Stimulated activated CD4-positive, alpha-beta T cell treated with anti-CD3 and anti-CD28 coated beads, Interleukin-4, amount 100 ng/mL, for 24 hours (primary cell): ENCODE results near the gene GCN1.

Source experiments
- DNase-seq: peaks from one replicate; pipeline ENCODE4 v3.0.0-alpha.2; 2020

Gene GCN1

DNA sequence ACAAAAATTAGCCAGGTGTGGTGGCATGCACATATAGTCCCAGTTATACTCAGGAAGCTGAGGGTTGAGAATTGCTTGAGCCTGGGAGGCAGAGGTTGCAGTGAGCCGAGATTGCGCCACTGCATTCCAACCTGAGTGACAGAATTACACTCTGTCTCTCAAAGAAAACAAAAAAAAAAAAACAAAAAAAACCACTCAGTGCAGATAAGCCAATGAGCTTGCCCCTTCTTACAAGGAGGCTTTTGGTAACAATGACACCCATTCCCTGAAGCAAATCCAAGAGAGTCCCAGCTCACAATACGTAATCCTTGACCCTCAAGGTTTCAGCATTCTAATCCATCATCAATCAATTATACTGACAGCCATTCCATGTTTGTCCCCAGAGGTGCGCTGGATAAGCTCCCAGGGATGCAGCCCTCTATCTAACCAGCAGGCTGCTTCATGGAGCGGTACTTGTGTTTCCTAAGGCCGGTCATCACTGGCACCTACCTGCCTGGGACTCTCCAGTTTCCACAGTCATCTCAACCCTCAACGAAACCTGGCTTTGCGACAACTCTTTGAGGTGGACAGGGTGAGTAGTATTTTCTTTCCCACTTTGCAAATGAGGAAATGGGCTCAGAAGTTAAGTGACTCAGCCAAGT is 12.4 kb downstream of the GCN1 start:
- no peak for DNase-seq

DNA sequence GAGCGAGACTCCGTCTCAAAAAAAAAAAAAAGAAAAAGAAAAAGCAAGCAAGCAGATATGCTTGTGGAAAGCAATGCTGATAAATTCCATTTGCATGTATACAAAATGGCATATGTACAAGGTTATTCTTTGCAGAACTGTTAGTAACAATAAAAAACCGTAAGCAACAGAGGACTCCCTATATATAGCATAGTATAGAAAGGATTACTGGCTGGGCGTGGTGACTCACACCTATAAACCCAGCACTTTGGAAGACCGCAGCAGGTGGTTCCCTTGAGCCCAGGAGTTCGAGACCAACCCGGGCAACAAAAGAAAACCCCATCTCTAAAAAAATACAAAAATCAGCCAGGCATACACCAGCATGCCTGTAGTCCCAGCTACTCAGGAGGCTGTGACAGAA is 13.5 kb downstream of the GCN1 start:
- DNase-seq, result no peak

DNA sequence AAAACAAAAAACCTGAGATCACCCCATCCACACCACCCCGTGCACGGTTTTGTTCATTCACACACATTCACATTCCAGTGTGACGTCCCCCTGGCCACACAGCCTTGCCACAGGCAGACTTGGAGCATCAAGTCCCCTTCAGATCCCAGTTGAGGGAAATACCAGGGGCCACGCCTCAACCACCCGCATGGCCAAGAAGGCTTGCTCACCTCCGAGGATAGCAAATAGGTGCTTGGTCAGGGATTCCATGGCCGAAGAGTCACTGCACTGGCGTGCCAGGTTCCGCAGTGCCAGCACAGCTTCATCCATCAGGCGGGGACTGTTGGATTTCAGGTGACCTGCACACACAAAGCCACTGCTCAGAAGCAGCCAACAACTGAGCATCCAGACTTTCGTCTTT is 19.0 kb downstream of the GCN1 start:
- DNase-seq, result no peak

DNA sequence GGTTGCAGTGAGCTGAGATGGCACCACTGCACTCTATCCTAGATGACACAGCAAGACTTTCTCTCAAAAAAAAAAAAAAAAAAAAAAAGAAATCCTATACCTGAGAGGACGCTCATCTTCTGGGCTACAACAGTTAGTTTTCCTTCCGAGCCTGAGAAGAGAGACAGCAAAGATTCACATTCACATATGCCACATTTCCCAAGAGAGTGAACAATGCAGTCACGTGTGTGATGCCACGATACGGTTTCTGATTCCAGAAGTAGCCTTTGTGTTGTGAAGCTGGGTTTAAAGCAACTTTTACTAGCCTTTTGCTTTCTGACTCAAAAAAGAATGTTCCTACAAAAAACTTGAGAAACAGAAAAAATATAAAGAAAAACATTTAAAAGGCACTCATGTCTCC is 19.5 kb downstream of the GCN1 start:
- no peak for DNase-seq

DNA sequence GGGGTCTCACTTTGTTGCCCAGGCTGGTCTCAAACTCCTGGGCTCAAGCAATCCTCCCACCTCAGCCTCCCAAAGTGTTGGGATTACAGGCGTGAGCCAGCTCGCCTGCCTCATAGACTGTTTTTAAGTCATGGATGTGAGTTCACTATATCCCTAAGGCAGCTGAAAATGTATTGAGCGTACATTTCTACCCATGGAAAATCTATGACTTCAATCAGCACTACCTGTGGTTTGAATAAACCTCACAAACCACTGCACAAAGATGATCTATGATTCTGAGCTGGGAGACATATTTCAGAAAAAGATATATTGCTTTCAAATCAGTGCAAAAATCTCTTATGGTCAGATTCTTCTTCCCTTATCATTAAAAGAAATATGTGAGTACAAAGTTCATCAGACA is 22.5 kb downstream of the GCN1 start:
- no peak for DNase-seq

DNA sequence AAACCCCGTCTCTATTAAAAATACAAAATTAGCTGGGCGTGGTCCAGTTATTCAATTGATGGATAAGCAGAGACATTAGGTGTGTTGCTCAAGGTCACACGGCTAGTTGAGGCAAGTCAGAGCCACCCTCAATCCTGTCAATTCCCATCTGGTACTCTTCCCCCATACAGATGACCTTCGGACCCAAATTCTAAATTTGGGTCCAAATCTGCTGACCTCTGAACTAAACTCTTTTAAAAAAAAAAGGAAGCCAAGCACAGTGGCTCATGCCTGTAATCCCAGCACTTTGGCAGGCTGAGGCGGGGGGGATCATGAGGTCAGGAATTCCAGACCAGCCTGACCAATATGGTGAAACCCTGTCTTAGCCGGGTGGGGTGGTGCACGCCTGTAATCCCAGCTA is 23.9 kb downstream of the GCN1 start:
- DNase-seq, result no peak

DNA sequence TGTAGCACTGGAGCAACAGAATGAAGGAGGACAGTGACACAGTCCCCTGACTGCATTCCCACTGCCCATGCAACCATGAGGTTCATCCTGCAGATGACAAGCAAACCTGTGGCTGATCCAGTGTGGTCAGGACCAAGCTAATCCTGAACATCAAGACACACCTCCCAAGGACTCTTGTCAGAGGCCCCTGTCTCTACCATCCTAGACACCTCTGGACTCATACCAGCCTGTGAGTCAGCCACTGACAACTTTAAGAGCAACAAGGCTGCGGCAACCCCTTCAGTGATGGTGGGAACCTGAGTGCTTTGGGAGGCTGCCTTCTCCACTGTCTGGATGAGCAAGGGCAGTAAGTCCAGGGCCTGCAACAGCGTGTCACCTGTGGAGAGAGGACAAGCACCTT is 24.6 kb downstream of the GCN1 start:
- no peak for DNase-seq

DNA sequence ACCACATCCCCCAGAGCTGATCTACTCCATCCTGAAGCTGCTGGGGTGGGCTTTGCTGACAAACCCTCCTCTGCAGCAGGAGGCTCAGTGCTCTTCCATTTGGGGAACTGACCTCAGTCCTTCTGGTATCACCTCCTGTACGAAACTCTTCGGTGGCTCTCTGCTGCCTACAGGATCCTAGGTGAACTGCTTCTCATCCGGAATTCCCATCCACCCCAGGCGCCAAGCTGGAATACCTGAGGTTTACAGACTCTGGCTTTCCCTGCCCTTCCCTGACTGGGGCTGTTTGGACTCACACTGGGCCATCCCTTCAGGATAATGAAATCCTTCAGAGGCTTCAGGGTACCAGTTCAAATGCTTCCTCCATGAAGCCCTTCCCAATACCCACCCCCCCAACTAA is 26.2 kb downstream of the GCN1 start:
- DNase-seq, result no peak

DNA sequence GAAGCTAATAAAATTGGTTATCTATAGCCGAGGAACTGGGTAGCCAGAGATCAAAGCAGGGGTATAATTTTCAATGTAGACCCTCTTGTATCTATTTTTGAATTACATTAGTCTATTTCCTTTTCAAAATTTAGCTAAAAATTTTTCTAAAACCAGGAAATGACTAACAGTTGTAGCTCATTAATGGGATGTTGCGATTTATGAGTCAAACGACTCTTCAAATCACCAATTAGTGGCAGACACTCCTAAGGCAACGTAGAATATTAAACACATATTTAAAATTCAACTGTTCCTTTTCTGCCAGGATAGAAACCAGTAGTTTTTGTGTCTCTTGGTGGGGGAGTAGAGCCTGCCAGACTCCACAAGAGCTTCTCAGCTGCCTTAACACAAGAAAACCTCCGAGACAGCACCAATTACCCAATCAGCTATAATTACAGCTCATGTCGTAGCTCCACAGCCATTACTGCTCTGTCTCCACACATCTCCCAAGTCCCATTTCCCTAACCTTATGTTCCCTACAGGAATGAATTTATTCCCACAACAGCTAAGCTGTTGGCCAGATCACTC is 26.9 kb downstream of the GCN1 start:
- no peak for DNase-seq

DNA sequence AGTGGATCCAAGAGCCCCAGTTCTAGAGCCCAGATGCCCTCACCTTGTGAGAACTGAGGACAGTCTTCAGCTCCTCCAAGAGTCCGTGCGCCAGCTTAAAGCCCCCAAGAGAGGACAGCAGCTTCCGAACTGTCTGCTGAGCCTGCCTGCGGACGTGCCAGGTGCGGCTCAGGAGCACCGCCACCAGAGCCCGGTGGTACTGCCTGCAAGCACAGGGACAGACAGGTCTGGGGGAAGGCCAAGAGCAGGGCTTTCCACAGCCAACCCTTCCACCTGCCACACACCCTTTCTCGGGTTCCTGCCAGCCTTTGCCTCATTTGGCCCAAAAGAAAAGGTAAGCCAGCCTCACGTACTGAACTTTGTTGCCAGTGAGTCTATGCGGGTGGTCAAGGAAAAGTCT is 30.2 kb downstream of the GCN1 start:
- no peak for DNase-seq

DNA sequence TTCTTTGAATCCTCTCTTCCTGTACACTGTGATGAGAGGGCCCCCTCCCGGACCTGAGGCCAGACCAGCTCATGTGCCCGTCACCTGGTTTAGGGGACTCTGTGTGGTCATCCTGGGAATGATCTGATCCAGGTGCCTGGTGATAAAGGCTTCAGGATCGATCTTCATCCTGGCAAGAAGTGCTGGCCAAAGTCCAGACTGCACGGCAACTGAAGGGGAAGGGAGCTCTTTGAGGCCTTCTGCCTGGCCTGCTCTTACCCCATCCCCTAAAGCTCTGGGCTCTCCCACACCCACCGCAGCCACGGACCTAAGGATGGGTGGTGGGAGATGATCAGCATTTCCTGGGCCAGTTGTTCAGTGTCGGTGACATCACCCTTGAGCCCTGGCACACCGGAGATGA is 31.8 kb downstream of the GCN1 start:
- no peak for DNase-seq

DNA sequence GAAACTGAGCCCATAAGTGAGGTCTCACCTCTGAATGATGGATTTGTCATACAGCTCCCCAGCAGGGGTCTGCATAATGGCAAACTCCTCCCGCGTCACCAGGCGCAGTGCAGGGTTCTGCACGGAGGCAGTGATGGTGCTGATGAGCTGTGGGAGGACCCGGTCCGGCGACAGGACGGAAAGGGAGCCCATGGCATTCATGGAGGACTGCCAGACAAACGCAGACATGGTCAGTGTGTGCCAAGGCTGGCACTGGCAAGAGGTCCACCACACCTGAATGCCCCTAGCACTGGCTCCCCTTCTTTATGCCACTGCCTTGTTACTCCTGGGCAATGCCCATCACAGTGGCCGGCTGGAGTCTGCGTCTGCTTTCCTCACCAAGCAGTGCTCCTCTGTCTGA is 32.7 kb downstream of the GCN1 start:
- no peak for DNase-seq

DNA sequence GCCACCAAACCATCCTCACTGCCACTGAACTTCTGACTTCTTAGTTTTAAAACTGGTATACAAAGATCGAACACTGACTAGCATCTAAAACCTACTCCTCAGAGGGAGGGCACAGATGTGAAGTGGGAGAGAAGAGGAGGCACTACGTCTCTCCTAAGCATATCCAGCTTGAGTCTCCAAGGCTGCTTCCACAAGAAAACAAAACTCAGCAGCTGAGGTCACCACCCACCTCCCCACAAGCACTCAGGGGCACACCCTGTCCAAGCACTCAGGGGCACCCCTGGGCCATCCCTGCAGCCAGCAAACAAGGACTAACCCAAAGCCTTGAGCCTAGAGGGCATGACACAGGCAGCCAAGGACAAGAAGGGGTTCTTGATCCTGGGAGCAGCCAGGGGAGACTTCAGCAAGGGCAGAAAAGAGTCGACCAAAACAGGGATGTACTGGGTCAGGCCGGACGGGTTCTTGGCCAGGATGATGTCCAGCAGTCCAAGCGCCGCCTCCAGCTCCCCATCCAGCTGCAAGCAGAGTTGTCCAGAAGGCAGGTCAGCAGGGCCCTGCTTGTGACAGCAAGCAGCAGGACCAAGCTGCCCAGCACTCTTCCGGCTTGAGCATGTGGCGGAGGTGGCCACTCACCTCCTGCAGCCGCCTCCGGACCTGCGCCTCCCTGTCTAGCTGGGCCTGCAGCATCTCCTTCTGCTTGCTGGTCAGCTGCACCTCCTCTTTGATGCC is 34.8 kb downstream of the GCN1 start:
- DNase-seq, result no peak

DNA sequence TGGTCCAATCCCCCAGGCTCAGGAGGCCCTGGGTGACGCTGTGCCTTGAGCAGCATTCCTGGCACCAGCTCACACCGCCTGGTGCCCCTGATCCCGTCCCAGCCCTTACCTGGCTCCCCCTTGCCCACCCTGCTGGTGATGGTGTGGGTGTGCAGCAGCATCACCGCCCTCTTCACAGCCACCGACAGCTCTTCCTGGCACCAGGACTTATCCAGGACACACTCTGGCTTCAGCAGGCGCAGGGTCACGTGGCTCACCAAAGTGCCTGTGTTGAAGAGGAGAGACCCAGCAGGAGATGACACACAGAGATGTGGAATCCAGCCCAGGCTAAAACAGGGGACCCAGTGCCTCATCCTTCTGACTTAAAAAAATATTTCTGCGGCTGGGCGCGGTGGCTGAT is 36.2 kb downstream of the GCN1 start:
- DNase-seq, result no peak

DNA sequence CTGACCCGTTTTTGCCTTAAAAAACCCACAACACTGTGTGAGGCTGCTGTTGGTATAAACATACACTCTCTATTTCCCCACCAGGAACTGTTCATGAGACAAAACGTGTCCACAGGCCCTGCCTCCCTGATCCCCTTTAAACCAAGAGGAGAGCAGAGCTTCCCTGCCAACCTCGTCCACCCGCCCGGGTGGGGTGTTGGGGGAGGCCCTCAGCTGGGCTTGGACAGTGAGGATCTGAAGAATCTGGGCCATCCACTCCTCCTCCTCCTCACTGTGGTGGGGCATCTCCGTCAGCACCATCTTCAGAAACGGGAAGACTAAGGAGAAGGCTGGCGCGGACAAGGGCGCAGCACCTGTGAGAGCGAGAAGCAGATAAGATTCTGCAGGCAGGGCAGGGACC is 36.8 kb downstream of the GCN1 start:
- no peak for DNase-seq

DNA sequence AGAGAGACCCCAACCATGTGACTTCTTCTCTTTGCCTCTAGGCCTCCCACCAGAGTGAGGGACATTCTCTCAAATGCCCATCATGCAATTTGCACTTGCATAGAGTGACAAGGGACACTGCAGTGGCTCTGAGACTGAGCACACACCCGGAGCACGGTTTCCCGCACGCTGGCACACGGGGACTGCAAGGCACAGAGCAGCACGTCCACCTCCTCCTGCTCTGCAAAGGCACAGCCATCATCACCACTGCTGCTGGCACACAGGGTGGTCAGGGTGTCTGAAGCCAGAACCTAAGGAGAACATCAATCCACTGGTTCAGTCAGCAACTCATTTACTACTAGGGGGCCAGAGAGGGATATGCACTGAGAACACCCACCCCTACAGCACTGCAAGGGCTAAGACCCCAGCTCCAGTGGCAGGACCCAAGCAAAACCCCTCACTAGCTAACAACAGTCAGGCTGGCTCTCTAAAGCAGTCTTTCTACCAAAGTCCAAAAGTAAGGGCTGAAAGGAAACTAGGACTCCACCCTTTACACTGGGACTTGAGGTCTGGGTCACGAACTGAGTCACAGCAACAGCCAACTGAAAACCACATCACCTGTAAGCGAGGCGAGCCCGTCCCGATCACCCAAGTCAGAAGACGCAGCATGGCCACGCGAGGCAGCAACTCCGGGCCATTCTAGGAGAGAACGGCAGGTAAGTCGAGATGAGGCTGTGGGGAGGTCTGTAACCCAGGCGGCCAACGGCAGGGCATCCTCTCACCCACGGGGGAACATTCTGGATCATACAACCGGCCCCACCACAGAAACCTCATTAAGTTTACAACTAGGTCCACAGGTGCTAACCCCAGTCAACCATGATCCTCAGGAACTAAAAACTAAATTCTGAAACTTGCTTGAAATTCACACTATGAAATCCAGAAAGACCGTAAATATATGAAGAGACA is 37.9 kb downstream of the GCN1 start:
- DNase-seq, result no peak

DNA sequence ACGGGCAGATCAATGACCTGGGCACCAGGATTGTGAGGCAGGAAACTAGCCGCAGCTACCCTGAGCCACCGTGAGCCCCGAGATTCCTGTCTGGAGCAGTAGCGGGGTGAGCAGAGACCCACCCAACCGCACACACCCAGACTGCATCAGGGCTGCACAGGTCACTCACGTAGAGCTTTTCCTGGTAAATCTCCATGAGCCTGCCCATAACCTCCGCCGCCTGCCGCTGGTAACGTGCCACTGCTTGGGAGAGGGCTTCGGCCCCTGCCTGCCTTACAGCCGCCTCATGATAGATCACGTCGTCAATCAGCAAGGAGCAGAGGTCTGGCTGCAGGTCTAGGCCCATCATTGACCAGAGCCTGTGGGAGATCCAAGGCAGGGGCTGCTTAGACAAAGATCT is 39.4 kb downstream of the GCN1 start:
- no peak for DNase-seq

DNA sequence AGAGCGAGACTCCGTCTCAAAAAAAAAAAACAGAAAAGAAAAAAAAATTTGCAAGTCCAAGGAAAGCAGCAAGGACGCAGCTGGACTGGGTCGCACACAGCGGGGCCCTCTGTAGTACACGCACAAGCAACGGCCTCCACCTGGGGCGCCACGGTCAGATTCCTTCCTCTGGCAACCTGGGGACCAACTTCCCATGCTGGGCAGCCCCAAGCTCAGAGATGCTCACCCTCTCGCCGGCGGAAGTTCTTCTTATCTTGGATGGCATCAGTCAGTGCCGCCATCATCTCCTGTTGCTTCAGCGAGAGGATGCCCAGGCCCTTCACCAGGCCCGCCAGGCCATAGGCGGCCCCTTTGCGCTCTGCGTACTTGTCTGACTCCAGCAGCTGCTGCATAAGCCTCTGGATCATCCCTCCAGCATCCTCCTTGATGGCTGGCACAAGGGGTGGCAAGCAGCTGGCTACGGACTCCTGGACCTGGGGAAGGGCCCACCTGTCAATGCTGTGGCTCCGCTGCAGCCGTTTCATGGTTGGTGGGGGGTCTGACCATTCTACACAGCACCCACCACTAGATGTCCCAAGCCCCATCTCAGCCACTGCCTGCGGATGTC is 43.5 kb downstream of the GCN1 start:
- no peak for DNase-seq

DNA sequence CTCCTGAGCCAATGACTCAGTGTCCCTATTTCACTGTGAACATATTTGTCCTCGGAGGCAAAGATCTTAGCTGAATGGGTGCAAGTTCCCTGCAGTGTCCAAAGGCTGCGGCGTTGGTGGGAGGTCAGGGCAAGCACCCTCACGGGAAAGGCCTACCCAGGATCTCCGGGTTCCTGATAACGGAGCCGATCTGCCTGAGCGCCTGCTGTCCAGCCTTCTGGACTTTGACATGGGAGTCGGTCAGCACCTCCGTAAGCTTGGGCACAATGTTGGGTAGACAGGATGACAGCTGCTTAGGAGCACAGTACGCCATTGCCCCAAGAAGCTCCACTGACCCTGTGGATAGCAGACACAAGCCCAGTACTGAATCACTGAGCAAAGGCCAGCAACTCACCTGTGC is 46.5 kb downstream of the GCN1 start:
- no peak for DNase-seq

DNA sequence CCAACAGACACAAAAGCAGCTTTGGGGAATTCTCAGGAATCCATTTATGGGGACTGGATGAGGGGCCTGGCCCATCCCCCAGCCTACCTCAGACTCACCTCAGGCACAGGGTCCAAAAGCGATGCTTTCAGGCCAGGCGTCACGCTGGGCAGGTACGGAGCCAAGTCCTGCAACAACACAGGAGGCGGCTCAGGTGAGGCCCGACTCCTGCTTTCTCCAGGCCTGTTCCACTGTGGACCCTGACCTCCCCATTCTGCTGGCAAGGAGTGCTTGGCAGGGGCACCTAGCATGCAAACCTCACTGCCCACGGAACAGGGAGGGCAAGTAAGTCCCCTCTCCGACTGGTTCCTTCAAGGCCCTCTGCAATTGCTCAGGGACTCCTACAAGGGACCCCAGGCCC is 49.4 kb downstream of the GCN1 start:
- DNase-seq, result no peak

DNA sequence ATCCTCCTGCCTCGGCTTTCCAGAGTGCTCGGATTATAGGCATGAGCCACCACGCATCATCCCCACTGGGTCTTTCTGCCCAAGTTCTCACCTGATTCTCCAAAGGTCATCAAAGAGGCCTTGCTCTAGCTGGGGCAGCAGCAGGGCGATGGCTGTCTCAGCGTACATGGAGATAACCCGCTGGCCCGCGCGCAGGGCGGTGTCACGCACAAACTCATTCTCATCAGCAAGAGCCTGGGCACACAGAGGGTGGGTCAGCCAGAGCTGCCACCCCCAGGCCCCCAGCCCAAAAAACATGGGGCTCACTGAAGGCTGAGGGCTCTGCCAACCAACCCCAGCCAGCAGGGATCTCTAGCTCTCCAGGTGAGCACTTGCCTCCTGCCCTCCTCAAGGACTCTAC is 50.3 kb downstream of the GCN1 start:
- DNase-seq, result no peak

DNA sequence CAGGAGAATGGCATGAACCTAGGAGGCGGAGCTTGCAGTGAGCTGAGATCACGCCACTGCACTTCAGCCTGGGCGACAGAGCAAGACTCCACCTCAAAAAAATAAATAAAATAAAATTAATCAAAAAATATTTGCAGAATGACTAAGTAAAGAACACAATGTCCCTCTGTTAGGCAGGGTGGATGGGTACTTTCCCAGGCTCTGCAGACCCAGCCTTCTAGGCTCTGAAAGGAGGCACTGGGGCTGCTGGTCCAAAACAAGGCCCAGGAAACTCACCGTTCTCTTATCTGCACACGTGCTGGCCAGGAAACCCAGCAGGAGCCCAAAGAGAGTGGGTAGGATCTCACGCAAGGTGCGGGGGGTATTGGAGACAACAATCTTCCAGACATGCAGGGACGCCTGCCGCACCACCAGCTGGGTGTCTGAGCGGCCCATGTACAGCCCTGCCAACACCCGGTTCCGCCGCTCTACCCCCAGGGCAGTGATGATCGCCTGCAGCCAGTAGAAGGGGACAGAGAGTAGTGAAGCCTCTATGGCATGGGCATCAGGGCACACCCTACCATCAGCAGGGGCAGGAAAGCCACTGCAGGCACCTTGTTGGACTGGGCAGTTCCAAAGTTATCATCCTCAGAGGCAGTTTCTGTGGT is 52.2 kb downstream of the GCN1 start:
- DNase-seq, result no peak

DNA sequence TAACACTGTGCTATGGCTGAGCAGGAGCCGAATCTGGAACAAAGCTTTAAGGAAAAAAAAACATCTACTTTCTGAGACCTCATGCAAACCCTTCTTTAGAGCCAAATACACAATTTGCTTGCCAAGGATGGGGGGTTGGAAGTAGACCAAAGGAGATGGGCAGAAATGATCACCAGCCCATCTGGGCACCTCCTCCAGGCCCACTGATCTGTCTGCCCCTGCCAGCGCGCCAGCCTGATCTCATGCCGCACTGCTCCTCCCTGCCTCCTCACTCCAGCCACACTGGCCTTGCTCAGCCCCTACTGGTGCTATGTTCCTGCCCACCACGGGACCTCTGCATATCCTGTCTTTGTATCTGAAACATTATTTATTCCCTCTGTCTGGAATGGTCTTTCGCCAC is 53.2 kb downstream of the GCN1 start:
- no peak for DNase-seq
